ENCODE data around the gene DHRS12.

DHRS12 gene

DNA sequence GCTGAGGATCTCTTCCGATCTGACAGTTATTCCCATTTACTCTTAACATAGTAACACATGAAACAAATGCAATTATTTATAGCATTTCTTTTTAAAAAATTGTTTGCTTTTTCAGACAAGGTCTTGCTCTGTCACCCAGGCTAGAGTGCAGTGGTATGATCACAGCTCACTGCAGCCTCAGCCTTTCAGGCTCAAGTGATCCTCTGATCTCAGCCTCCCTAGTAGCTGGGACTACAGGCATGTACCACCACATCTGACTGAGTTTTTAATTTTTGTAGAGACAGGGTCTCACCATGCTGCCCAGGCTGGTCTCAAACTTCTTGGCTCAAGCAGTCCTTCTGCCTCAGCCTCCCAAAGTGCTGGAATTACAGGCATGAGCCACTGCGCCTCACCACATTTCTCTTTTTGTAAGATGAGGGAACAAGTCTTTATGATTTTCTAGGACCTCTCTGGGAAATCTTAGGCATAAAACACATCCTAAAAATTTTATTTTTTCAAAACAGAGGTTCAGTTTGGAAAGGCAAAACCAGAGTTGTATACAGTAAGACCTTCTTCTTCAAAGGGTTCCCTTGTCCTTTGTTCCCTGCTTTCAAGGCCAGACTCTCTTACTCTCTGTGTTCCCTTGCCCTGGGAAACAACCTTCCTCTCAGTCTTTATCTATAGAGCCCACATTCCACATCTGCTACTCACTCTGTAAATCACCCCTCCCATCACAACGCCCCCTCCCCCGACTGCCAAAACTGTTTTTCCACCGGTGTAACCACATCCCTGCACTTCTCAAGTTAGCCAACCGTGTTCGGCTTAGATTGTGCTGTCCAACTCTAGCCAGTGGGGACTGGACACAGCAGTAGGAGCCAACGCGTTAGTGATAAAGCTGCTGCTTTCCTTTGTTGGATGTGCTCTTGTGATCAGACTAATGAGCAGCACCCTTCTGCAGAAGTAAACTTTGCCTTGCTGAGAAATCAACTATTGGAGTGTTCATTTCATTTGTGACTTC lies 56.2 kb downstream of the DHRS12 start:
- no peak for DNase-seq

DNA sequence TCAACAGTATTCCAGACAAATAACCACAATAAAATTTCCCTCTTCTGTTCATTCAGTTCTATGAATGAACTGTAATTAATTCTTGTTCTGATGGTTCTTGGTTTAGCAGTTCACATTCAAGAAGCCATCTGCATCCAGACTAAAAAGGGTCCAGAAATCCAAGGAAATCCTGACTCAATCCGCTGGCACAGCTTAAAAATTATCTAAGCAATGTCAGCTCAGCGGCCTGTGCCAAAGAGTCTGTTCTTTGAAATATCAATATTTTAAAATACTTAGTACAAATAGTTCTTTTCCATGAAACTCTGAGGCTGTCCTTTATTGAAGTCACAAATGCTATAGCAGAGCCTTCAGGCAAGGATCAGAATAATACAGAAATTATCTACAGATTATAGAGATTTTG lies 57.2 kb downstream of the DHRS12 start:
- DNase-seq = no peak

DNA sequence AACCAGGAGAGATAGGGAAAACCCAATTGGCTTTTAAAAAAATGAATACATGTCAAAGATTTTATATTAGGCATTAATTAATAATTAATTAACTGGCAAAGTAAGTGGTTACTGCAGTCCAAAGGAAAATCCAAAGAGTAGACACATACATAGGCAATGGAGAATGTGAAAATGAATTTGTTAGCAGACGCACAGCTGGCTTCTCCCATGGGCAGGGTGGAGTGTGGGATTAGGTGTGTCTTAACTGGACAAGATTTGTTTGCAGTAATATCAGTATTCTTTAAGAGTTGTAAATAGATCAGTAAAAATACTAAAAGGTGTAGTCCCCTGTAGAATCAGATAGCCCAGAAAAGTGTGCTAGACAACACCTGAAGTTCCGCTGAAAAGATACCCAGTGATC lies 58.7 kb downstream of the DHRS12 start:
- no peak for DNase-seq

DNA sequence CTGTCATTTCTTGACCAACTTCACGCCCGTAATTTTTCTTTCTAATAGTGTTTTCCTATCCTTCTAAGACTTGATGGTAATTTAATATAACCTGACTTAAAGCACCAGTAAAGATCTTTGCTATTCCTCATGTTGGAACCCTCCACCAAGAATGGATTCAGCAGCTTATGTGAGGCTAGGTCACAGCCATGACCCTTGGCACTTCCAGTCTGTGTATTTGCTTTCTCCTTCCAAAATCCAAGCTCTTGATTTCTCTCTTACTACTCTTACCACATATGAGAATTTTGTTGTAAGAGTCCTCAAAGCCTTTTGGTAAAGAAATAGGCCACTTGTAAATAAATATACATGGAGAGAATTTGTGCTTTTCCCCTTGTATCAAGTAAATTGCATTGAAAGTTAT lies 61.4 kb downstream of the DHRS12 start:
- DNase-seq = no peak

DNA sequence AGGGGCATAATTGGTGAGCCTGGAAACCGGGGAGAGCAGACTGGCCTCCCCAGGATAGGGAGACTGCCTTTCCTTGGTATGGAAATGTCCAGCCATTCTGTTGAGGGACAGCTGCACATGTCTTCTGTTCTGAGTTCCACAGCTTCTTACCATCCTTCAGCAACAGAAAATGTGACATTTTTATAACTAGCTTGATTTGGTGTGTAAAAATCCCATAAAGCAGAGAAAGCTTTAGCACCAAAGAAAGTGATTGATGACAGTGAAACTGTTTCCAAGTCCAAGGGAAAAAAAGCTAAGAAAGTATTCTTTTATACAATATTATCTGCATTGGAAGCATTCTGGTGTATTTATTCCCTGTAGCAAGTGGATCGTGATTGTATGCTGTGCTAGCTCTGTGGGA lies 61.9 kb downstream of the DHRS12 start:
- no peak for DNase-seq

DNA sequence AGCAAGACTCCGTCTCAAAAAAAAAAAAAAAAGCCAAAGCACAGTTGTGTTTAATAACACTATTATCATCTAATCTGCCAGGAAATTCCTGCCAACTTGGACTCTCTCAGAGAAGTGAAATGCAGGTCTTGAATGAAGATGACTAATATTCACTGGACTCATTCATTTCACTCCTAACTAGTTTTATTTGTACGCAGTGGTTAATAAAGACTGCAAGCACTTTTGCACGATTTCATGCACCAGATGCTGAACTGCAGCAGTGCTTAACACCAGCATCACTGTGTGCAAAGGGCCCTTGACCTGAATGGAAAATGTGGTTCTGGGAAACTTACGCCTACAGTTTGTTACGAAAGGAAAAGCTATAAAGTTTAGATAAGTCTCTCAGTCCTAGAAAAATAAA lies 63.3 kb downstream of the DHRS12 start:
- no peak for DNase-seq

DNA sequence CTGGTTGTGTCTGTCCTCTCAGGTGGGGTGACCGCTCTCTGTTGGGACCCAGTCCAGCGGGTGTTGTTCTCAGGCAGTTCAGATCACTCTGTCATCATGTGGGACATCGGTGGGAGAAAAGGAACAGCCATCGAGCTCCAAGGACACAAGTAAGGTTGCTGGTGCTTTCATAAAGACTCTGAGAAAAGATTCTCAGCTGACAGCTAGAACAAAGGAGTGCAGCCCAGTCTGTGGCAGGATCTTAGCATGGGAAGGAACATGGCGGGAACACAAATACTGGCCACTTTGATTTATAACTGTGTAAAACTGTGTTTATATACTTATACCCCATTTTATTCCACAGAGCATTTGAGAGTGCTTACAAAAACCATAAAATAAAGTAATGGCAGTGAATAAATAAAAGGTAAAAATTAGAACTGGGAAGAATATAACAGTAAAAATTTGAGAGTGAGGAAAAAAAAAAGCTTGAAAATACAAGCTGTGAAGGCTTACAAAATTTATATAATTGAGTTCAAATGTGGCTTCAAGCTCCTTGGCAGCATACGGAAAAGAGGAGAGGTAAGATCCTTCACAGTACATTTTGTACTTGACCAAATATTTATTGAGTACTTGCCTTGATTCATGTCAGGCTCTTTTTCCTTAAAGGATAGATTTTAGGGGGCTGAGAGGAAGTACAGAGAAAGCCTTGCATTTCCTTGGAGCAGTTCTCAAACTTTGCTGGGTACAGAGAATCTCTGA lies 64.8 kb downstream of the DHRS12 start:
- no peak for DNase-seq

DNA sequence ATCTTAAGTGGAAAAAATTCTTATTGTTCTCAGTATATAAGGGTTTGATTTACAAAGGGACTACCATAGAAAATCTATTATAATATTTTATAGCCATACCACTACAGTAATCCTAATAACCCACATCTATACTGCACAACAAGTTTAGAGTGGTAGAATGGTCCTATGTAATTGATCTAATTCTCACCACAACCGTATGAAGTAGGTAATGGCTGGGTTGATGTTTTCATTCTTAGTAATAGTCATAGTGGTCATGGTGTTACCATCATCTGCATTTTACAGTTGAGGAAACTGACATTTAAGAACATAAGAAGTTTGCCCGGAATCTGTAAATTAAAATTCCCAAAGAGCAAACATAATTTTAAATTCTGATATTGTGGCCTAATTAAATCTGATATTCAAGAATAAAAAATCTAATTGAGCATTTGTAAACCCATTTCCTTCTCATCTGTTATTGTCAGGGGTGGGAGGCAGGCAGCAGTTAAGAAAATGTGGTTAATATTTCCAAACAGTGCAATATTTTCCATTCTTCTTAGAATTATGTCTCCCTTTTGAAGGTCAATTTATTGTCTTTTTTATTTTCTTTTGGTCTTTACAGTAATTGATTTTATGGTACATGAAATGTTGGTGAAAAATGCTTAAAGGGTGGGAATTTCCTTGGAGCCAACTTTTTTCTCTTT lies 65.6 kb downstream of the DHRS12 start:
- DNase-seq = no peak

DNA sequence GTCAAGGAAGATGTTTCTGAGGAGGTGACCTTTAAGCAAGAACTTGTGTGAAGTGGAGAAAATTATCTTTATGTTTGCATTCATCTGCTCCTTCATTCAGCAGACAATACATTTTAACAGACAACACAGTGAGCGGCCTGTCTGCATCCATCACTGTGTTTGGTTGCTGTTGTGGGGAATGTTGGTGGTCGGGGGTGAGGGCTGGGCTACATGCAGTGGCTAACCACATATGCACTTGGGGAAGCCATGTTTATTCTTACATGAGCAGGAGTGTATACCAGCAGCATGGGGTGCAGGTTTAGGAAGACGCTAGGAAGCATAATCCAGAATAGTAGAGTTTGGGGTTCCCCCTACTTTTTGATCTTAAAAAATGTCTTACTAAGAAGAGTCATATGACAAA lies 66.4 kb downstream of the DHRS12 start:
- DNase-seq = no peak

DNA sequence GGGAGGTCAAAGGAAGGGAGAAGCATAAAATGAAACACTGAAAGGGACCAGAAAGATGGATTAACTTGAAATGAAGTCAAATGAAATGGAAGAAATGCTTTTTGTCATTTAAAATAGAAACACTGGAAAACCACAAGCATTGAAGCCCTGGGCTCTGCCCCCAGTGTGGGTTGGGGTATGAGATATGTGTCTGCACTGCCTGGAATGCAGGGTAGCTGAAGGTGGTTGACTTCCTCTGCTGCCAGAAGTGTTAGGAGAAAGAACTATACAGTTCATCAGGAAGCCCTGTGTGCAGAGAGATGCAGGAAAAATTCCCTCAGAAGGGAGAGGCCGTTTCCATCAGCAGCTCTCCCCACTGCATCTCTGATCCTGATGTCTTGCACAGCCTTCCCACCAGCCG lies 69.2 kb downstream of the DHRS12 start:
- DNase-seq = no peak

DNA sequence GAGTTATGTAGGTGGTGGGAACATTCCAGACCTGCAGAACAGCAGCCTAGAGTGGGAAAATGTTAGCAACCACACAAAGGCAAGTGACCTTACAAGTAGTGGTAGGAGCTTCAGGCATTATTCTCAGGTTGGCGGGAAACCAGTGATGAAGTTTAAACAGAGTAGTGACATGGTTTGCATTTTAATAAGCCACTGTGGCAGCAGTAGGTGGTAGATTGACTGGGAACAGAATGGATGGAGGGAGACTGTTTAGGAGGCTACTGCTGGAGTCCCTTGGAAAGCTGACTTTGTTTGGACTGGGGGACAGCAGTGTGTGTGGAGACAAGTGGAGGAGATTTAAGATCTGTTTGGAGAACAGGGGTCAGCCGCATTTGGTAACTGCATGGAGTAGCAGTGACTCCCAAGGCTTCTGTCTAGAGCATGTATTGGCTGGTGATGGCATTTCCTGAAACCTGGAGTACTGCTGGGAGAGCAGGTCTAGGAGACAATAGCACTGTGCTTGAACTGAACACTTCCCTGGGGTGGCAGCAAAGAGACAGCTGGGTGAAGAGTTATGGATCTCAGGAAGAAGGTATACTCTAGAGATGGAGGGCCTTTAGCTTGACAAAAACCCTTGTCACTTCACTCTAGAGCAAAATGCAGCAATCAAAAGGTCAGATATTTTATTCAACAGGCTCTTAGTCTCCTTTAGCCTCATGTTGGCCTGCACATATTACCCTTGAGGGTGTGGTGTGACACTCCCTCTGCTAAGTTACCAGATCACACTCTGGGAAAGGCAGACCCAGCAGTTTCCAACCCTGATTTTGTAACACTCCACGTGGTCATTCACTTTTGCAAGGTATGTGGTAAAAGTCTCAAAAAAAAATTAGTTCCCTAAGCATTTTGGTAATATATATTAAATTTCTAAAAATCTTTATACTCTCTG lies 70.3 kb downstream of the DHRS12 start:
- no peak for DNase-seq

DNA sequence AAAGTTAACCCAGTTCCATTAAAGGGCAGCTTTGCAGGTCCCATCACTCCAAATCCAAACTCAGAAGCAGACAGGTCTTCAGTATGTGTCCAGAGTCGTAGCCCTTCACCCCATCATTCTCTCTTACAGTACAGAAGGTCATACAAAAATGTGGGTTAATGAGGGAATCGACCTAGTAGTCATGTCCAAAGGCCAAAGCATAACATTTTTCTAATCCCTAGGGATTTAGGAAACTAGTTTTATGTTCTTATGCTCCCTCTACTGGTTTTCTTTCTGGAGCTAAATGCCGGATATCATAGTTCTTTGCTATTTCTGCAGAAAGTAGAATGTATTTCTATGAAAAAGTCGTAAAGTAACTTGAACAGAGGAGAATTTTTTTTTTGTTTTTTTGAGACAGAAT lies 72.2 kb downstream of the DHRS12 start:
- no peak for DNase-seq

DNA sequence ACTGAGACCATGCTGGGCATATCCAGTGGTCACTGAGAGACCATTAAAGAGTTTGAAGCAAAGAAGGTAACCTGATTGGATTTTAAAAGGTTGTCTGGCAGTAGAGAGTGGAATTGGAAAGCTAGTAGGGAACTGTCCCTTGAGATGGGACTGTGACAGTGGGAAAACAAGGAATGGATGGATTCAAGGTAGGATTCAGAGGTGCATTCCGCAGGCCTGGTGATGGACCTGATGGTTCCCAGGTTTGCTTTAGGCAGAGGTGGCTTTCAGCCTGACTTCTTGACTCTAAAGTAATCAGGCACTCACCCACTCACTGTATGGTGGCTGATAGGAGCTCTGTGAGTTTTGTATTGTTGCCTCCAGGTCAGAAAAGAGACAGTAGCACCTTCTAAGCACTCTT lies 73.0 kb downstream of the DHRS12 start:
- no peak for DNase-seq

DNA sequence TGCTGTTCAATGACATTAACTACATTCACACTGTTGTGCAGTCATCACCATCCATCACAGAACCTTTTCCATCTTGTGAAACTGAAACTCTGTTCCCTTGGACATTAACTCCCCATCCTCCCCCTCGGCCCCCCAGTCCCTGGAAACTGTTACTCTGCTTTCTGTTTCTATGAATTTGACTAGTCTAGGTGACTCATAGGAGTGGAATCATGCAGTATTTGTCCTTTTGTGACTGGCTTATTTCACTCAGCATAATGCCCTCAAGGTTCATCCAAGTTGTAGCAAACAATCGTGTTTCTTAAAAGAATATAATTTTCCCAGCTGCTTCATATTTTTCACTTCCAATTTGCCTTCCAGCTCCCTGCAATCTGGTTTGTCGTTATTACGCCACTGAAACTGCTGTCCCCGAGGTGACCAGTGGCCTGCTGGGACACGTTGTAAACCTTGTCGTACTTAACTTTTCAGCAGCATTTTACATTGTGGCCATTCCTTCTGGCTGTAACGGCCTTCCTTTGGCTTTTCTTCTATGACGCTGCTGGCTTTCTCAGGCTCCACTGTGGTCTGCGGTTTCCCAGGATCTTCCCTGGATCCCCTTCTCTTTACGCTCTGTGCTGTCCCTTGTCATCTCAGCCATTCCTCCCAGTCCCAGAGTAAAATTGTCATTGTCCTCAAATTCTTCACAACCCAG lies 74.0 kb downstream of the DHRS12 start:
- DNase-seq = peak; percentile 12

DNA sequence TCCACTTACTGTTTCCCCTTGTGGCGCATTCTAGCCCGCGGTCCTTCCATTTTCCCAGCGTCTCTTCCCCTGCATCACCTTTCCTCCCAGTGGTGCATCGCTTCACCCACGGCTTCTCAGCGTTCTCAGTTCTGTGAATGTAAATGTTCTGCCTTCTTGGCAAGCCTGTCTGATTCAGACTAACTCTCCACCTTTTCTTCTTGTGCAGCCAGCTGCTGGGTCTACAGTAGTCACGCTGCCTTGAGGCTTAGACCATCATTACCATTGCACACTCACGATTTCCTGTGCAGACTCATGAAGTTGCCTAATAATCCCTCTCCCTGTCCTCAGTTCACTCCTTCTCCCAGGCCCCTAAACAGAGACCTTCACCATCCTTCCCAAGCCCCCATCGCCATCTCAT lies 75.0 kb downstream of the DHRS12 start:
- no peak for DNase-seq

DNA sequence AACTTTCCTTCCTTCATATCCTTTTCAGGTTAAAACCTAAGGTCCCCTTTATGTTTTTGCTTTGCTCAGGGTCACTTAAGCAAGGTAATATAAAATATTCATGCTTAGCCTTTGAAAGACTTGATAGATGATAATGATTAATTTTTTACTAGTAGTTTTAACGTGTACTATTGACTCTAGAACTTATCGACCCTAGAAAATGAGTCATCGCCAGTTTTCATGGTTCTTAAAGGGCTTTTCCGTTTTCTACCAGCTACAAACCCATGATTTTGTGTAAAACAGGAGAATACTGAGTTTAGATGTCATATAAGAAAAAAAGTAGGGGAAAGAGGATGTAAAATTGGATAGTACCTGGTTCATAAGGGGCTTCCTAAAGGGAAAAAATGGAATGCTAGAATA lies 75.7 kb downstream of the DHRS12 start:
- no peak for DNase-seq

DNA sequence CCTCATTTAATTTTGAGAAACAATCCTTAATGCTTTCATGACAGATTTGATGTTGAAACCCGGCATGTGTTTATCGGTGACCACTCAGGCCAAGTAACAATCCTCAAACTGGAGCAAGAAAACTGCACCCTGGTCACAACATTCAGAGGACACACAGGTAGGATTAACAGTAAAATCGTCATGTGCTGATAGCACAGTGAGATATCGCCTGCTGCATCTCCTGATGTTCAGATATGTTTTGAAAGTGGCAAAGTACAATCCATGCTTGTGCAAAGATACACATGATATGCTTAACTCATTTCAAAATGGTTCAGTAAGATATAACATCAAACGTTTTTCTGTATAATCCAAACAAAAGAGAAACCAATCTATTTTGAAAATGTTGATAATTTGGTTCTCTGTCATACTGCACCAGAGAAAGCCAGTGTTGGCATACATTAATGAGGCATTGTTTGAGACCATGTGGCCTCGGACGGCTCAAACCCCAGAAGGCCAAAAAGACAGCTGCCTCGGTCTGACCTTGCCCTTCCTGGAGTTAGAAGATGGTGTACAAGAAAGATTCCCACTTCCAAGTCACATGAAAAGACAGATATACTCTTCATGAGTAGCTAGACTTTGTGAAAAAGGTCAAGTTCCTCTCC lies 76.2 kb downstream of the DHRS12 start:
- DNase-seq = no peak

DNA sequence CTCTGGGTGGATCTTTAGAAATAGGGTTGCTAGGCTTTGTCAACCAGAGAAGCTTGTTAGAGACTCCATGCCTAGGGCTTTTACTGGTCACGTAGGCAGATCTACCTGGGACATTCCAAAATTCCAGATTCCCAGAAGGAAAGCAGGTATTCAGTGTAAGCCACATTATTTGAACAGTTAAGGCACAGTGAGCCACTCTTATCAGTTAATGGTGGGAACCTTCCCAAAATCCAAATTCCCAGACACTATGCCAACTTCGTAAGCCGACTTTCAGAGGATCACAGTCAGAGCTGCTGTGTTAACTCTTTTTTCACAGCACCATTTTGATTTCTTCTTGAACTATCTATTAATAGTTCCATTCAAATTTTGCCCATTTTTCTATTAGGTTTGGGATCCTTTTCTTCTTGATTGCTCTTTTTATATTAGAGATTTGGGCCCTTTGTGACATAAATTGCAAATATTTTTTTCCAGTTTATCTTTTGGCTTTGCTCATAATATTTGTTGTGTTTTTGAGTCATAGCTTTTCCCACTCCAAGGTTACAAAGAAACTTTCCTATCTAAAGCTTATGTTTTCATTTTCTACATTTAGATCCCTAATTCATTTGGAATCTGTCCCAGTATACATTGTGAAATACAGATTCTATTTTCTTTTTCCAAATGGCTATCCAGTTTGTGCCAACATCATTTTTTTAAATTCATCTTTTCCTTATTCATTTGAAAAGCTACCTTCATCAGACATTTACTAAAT lies 77.3 kb downstream of the DHRS12 start:
- no peak for DNase-seq

DNA sequence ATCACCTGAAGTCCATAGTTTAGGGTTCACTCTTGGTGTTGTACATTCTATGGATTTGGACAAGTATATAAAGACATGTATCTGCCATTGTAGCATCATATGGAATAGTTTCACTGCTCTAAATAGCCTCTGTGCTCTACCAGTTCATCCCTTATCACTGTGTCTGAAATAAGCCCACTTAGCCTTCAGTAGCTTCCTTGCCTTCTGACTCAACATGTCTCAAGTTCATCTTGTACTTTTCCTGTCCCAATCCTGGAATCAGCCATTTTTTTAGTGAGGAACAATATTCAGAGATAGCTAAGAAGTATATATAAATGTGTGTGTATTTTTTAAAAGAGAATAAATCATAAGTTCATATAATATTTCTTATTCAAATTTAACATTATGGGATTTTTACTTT lies 79.2 kb downstream of the DHRS12 start:
- no peak for DNase-seq

DNA sequence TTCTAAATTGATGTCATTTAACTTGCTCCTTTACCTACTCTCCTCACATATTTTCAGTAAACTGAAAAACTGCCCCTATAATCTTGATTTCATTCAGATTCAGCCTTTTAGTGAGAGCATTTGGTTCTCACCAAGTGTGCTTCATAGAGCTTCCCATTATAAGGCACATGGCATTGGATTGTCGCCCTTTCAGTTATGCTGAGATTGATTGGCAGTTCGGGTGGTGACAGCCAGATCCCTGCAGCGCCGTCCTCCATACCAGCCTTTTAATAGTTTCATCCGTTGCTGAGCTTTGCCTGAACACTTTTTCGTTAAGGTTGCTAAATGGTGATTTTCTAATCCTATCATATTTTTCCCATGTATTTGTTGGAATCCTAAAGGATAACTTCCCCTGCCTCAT lies 80.4 kb downstream of the DHRS12 start:
- DNase-seq = no peak

DNA sequence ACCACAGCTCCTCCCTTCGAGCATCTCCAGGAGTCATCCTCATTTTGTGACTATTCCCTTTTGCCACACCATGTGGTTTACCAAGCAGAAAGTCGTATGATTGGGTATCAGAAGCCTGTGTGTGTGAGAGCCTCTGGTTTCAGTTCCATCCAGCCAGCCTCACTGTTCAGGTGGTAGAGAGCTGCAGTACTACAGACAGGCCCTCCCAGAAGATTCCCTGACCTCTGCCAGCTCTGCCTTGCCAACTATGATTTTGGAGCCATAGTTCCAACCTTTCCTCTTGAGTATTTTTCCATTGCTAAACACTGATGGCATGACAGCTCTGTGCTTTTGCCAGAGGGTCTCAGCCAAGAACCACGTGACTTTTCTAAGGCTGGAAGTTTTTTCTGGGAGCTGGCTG lies 82.5 kb downstream of the DHRS12 start:
- no peak for DNase-seq
